DMS53 treated with DMSO at 0.1 percent for 48 hours (cell line): ENCODE measurements around the gene UBE2V1.
"Not testable (repeated sequence)": the region's sequence is repeated elsewhere in the genome, so short reads cannot be mapped to it uniquely, and the experiment has no call there.

Experiments
- DNase-seq: peaks from one replicate; lab custom pipeline; 2025; ENCODE audit not compliant: unreplicated experiment; lab: John Stamatoyannopoulos, UW

UBE2V1 gene

GRCh38 chr20:50097843-50098242 is 15.1 kb downstream of the UBE2V1 start:
- no peak for DNase-seq

GRCh38 chr20:50096237-50096636 is 16.7 kb downstream of the UBE2V1 start:
- no peak for DNase-seq

- DNase-seq = no peak
Measured at GRCh38 chr20:50095476-50096078, 17.4 kb downstream of the UBE2V1 start.

GRCh38 chr20:50094522-50094921 is 18.4 kb downstream of the UBE2V1 start:
- DNase-seq = no peak

- no peak for DNase-seq
Measured at GRCh38 chr20:50093240-50093639, 19.7 kb downstream of the UBE2V1 start.

- DNase-seq = no peak
Measured at GRCh38 chr20:50092436-50092835, 20.5 kb downstream of the UBE2V1 start.

- DNase-seq = no peak
Measured at GRCh38 chr20:50089787-50090177, 23.2 kb downstream of the UBE2V1 start.

GRCh38 chr20:50089140-50089786 is 23.7 kb downstream of the UBE2V1 start:
- no peak for DNase-seq

- DNase-seq = no peak
Measured at GRCh38 chr20:50088022-50088421, 24.9 kb downstream of the UBE2V1 start.

- DNase-seq = peak; percentile 81
Measured at GRCh38 chr20:50085481-50086365, 27.2 kb downstream of the UBE2V1 start.

- no peak for DNase-seq
Measured at GRCh38 chr20:50085146-50085480, 27.8 kb downstream of the UBE2V1 start.

GRCh38 chr20:50083034-50083433 is 29.9 kb downstream of the UBE2V1 start:
- no peak for DNase-seq

- not testable (repeated sequence) for DNase-seq
Measured at GRCh38 chr20:50082056-50082455, 30.9 kb downstream of the UBE2V1 start.

- DNase-seq = no peak
Measured at GRCh38 chr20:50077818-50078601, 34.9 kb downstream of the UBE2V1 start.

GRCh38 chr20:50073500-50073899 is 39.5 kb downstream of the UBE2V1 start:
- no peak for DNase-seq

GRCh38 chr20:50071039-50071888 is 41.7 kb downstream of the UBE2V1 start:
- DNase-seq = peak; percentile 85

GRCh38 chr20:50070361-50070760 is 42.6 kb downstream of the UBE2V1 start:
- no peak for DNase-seq

GRCh38 chr20:50068041-50068651 is 44.8 kb downstream of the UBE2V1 start:
- DNase-seq = no peak

GRCh38 chr20:50067461-50067860 is 45.5 kb downstream of the UBE2V1 start:
- no peak for DNase-seq

- DNase-seq = no peak
Measured at GRCh38 chr20:50067018-50067417, 45.9 kb downstream of the UBE2V1 start.
